Measurements from ENCODE around the gene ZNF654.

- TF ChIP-seq, protein P1, sequence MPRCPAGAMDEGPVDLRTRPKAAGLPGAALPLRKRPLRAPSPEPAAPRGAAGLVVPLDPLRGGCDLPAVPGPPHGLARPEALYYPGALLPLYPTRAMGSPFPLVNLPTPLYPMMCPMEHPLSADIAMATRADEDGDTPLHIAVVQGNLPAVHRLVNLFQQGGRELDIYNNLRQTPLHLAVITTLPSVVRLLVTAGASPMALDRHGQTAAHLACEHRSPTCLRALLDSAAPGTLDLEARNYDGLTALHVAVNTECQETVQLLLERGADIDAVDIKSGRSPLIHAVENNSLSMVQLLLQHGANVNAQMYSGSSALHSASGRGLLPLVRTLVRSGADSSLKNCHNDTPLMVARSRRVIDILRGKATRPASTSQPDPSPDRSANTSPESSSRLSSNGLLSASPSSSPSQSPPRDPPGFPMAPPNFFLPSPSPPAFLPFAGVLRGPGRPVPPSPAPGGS (CRISPR knock-in tag; IDR thresholded peaks at IDR 0.05): no peak
- TF ChIP-seq EP300 (IDR thresholded peaks at IDR 0.05; ENCODE audit: low read depth in 2 of 2, low read length in 2 of 2) (no peak), EP300 (CRISPR knock-in tag; IDR thresholded peaks at IDR 0.05; ENCODE audit: borderline replicate concordance) (no peak), ZBTB21 (CRISPR knock-in tag; IDR thresholded peaks at IDR 0.05) (no peak), TAF1 (CRISPR knock-in tag; IDR thresholded peaks at IDR 0.05) (no peak), MXI1 (IDR thresholded peaks at IDR 0.05; ENCODE audit: borderline replicate concordance, low read depth, low read length) (no peak), ZNF274 (CRISPR knock-in tag; IDR thresholded peaks at IDR 0.05) (no peak), CTCF (CRISPR knock-in tag; IDR thresholded peaks at IDR 0.05) (no peak)
Measured at GRCh38 chr3:88092270-88092669, 33.2 kb downstream of the ZNF654 start.

Data from HepG2 (cell line).